GM12878 (cell line): ENCODE results near the gene FAM227A. TPM values are rescaled to one million over a fixed set of nuclear protein-coding genes. Genes with fewer than 3 reads are reported as not detected.

Source experiments
- ATAC-seq: fragments of 200-7000 bp; cut with Tn5 transposase; 3 replicates; pipeline ENCODE4 v1.9.1; 2020; ENCODE audit warnings: mild to moderate bottlenecking, moderate library complexity
- BruUV-seq: library from RNA; stranded (reverse); fragments of 400-500 nt; replicated peaks from 2 replicates; lab custom pipeline; 2021; lab: Mats Ljungman, UMichigan
- CTCF ChIA-PET: fragments of 300-600 bp; sonication (Branson Sonifier 250); formaldehyde crosslinking; extraction: SDS; loops from one replicate; lab custom pipeline; 2021; ENCODE audit warnings: inconsistent platforms; lab: Yijun Ruan, JAX
- POLR2A ChIA-PET: fragments of 350-600 bp; formaldehyde crosslinking; extraction: SDS; loops from one replicate; lab custom pipeline; 2021; ENCODE audit warnings: inconsistent platforms; lab: Charles Lee
- RAD21 ChIA-PET: fragments of 300-600 bp; sonication (Branson Sonifier 250); formaldehyde crosslinking; loops from one replicate; lab custom pipeline; 2023; ENCODE audit warnings: antibody characterized with exemption; ENCODE audit not compliant: unreplicated experiment; lab: Charles Lee
- SMC1A ChIA-PET: fragments of 300-600 bp; sonication (Branson Sonifier 250); formaldehyde crosslinking; loops from one replicate; lab custom pipeline; 2023; ENCODE audit not compliant: unreplicated experiment, uncharacterized antibody; lab: Charles Lee
- DNase-seq: peaks from one replicate; pipeline ENCODE4 v3.0.0-alpha.2; 2011; ENCODE audit warnings: low read depth, low spot score
- FAIRE-seq: peaks from 3 replicates; lab custom pipeline; 2011; peaks lifted over from hg19 to GRCh38; lab: Jason Lieb, UNC
- H2AFZ ChIP-seq: 2 replicates; pipeline ENCODE4 v1.6.0; 2011; ENCODE audit warnings: low read depth, low read length, control low read depth; ENCODE audit not compliant: control insufficient read depth
- H3K27ac ChIP-seq: 2 replicates; pipeline ENCODE4 v1.5.1; 2011; ENCODE audit warnings: control low read depth; ENCODE audit not compliant: control insufficient read depth, insufficient read depth
- H3K27me3 ChIP-seq, 2 experiments: replicated peaks in 1 of 2; 2 replicates each; pipeline versions ENCODE4 v1.6.0 to v1.6.1; 2011; ENCODE audit warnings: low read length in 1 of 2; ENCODE audit not compliant: control insufficient read depth in 2 of 2, insufficient read depth in 2 of 2
- H3K36me3 ChIP-seq, 2 experiments: 2 replicates each; pipeline ENCODE4 v1.5.1; 2011; ENCODE audit warnings: low read length in 1 of 2; ENCODE audit not compliant: control insufficient read depth in 2 of 2, insufficient read depth in 2 of 2
- H3K4me1 ChIP-seq: 2 replicates; pipeline ENCODE4 v1.6.1; 2011; ENCODE audit warnings: mild to moderate bottlenecking, low read length, moderate library complexity, mixed read lengths; ENCODE audit not compliant: control insufficient read depth, insufficient read depth
- H3K4me2 ChIP-seq: 2 replicates; pipeline ENCODE4 v1.6.0; 2011; ENCODE audit warnings: control low read depth; ENCODE audit not compliant: control insufficient read depth, insufficient read depth
- H3K4me3 ChIP-seq: fragments of 200-600 bp; sonication (generic); 2 replicates; pipeline ENCODE4 v1.5.1; 2016
- H3K79me2 ChIP-seq: 2 replicates; pipeline ENCODE4 v1.6.0; 2011; ENCODE audit warnings: low read length; ENCODE audit not compliant: control insufficient read depth, insufficient read depth
- H3K9ac ChIP-seq: 2 replicates; pipeline ENCODE4 v1.8.0; 2011; ENCODE audit warnings: low read length, control low read depth, mixed read lengths; ENCODE audit not compliant: control insufficient read depth, insufficient read depth
- H3K9me3 ChIP-seq: replicated peaks from 3 replicates; pipeline ENCODE4 v1.5.1; 2011; ENCODE audit warnings: mild to moderate bottlenecking, low read length; ENCODE audit not compliant: control insufficient read depth, insufficient read depth
- H4K20me1 ChIP-seq: 2 replicates; pipeline ENCODE4 v1.6.0; 2011; ENCODE audit not compliant: control insufficient read depth, insufficient read depth
- E2F8 ChIP-seq: fragments of 450-650 bp; IDR thresholded peaks from 2 replicates; pipeline ENCODE4 v1.6.1; 2018; ENCODE audit warnings: mild to moderate bottlenecking, low read depth, moderate library complexity; ENCODE audit not compliant: partially characterized antibody
- ELK1 ChIP-seq: IDR thresholded peaks from 2 replicates; pipeline ENCODE4 v1.6.1; 2012; ENCODE audit warnings: low read depth, low read length, improper control_type of control experiment
- KLF5 ChIP-seq: fragments of 450-650 bp; IDR thresholded peaks from 2 replicates; pipeline ENCODE4 v1.6.1; 2014; ENCODE audit warnings: mild to moderate bottlenecking; ENCODE audit not compliant: partially characterized antibody
- MTA3 ChIP-seq: IDR thresholded peaks from 2 replicates; pipeline ENCODE4 v1.6.1; 2012; ENCODE audit warnings: low read length, inconsistent platforms, borderline replicate concordance
- NFXL1 ChIP-seq: fragments of 450-650 bp; IDR thresholded peaks from 2 replicates; pipeline ENCODE4 v1.6.1; 2017; ENCODE audit warnings: antibody characterized with exemption, mild to moderate bottlenecking, borderline replicate concordance
- RCOR1 ChIP-seq: conservative IDR thresholded peaks from 2 replicates; pipeline ENCODE4 v1.6.1; 2012; ENCODE audit warnings: low read depth, low read length, improper control_type of control experiment
- SREBF2 ChIP-seq: IDR thresholded peaks from 2 replicates; pipeline ENCODE4 v1.6.1; 2012; ENCODE audit warnings: mild to moderate bottlenecking, low read length
- TCF7 ChIP-seq: IDR thresholded peaks from 2 replicates; pipeline ENCODE4 v1.6.1; 2014; ENCODE audit warnings: antibody characterized with exemption, borderline replicate concordance
- ZSCAN29 ChIP-seq: fragments of 450-650 bp; IDR thresholded peaks from 2 replicates; pipeline ENCODE4 v1.6.1; 2017; ENCODE audit warnings: mild to moderate bottlenecking, moderate library complexity
- WGBS: methylation state at CpG from one replicate; pipeline ENCODE4 v1.1.6; 2016; ENCODE audit warnings: low lambda C conversion rate; ENCODE audit not compliant: insufficient replicate concordance, insufficient coverage; ENCODE audit errors: missing lambda C conversion rate; 5-methylcytosine and 5-hydroxymethylcytosine counted together
- in situ Hi-C: fragments of 300-500 bp; cut with MboI; formaldehyde crosslinking; loops from 9 replicates; pipeline ENCODE4 v1.14.3; 2018; ENCODE audit warnings: mixed read lengths
- intact Hi-C: fragments of 100-400 bp; cut with micrococcal nuclease; formaldehyde crosslinking; loops from one replicate; pipeline ENCODE4 v1.14.2; 2022; ENCODE audit not compliant: unreplicated experiment
- polyA plus RNA-seq, 11 experiments: library from polyadenylated mRNA; depleted of rRNA in 4 of 11; unstranded in 6 of 11; stranded (reverse) in 5 of 11; fragments of >200 nt; fragmentation: Nextera tagmentation in 4 of 11; fragmentation: Illumina TruSeq in 1 of 11; extraction: Ambion mirVana in 4 of 11; extraction: Trizol in 1 of 11; gene quantifications; 1 replicate in 1 of 11; 2 replicates in 10 of 11; pipeline versions ENCODE4 v1.2.1 to v1.2.3, GENCODE V29; 2011 to 2016; ENCODE audit warnings: inconsistent platforms in 2 of 11, missing spikeins in 2 of 11, low read depth in 1 of 11
- total RNA-seq, 4 experiments: library from RNA; depleted of rRNA in 3 of 4; stranded (reverse); fragments of >200 nt in 3 of 4; fragmentation: Illumina TruSeq in 1 of 4; extraction: Trizol in 1 of 4; gene quantifications; 2 replicates each; pipeline versions ENCODE4 v1.2.1 to v1.2.3, GENCODE V29; 2013 to 2021
- TF ChIP-seq, protein P1 (sequence below): IDR thresholded peaks from 2 replicates; pipeline ENCODE4 v1.6.1; 2011; ENCODE audit warnings: mild to moderate bottlenecking, low read depth, low read length, moderate library complexity; ENCODE audit not compliant: insufficient replicate concordance
- TF ChIP-seq, protein P2 (sequence below): fragments of 450-650 bp; IDR thresholded peaks from 2 replicates; pipeline ENCODE4 v1.6.1; 2017; ENCODE audit warnings: borderline replicate concordance
- TF ChIP-seq, protein P3 (sequence below): IDR thresholded peaks from 2 replicates; pipeline ENCODE4 v1.6.1; 2011; ENCODE audit warnings: borderline replicate concordance, low read depth, mild to moderate bottlenecking, moderate library complexity, mixed read lengths, low read length; ENCODE audit not compliant: insufficient read depth; ENCODE audit errors: extremely low read length

Gene FAM227A
- total and polyA plus RNA-seq, 10 of the 15 experiments (the other 5 are each of a cell fraction or from before 2014, with no cell fraction given): 0.02 to 0.59 (median 0.25) TPM

GRCh38 chr22:38699784-38700183, 43.6 kb upstream of the FAM227A start:
- Histone ChIP-seq H3K79me2 (peaks cover 55% of the 10 kb centered on the region), H3K4me2 (peak overlapping the region; percentile 83), H2AFZ (no peak overlapping the region), H3K36me3 (0 out of 4 replicates have a peak, but pooled peaks cover 0 to 7% of the 10 kb centered on the region in 2 experiments), H3K4me1 (peaks cover 11% of the 10 kb centered on the region), H3K9me3 (no peaks in the 10 kb centered on the region), H3K27ac (peak overlapping the region; percentile 89), H3K9ac (peak overlapping the region; percentile 90), H4K20me1 (no peaks in the 10 kb centered on the region), H3K4me3 (peak overlapping the region; percentile 86), H3K27me3 (no peaks in the 10 kb centered on the region)
- intact Hi-C loops (loop anchor here (10.0 kb wide), 1 partner anchor 195 kb away; the partner anchor contains the start of gene DDX17), in situ Hi-C loops (no loop called here)
- FAIRE-seq: no peak
- ATAC-seq: no peak
- DNase-seq: no peak
- SMC1A ChIA-PET: interaction anchor here (1.1 to 7.6 kb wide), 8 partner anchors 8 to 58 kb away, joined by 3 to 54 read pairs (median 6); partner anchors contain the start of genes CBY1, FAM227A, GTPBP1 and TOMM22
- RAD21 ChIA-PET: interaction anchor here (1.4 to 5.3 kb wide), 3 partner anchors 8 to 18 kb away, joined by 3 to 30 read pairs (median 12); partner anchors contain the start of gene TOMM22
- 25% methylated on average over 6 of the region's 6 CpGs for WGBS
- CTCF ChIA-PET: interaction anchor here (1.1 to 4.4 kb wide), 3 partner anchors 8 to 648 kb away, joined by 3 to 45 read pairs (median 17); partner anchors contain the start of gene TOMM22
- TSS peak; percentile 85 for BruUV-seq
- POLR2A ChIA-PET: interaction anchor here (1.0 to 5.9 kb wide), 8 partner anchors 8 to 129 kb away, joined by 3 to 43 read pairs (median 4); partner anchors contain the start of genes DMC1, SUN2 and TOMM22
- TF ChIP-seq NFXL1 (no peak), E2F8 (no peak), RCOR1 (no peak), TCF7 (no peak), KLF5 (no peak), MTA3 (no peak), ZSCAN29 (no peak), SREBF2 (no peak), ELK1 (no peak)
- TF ChIP-seq, protein P1, sequence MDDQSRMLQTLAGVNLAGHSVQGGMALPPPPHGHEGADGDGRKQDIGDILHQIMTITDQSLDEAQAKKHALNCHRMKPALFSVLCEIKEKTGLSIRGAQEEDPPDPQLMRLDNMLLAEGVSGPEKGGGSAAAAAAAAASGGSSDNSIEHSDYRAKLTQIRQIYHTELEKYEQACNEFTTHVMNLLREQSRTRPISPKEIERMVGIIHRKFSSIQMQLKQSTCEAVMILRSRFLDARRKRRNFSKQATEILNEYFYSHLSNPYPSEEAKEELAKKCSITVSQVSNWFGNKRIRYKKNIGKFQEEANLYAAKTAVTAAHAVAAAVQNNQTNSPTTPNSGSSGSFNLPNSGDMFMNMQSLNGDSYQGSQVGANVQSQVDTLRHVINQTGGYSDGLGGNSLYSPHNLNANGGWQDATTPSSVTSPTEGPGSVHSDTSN: no peak
- TF ChIP-seq, protein P2, sequence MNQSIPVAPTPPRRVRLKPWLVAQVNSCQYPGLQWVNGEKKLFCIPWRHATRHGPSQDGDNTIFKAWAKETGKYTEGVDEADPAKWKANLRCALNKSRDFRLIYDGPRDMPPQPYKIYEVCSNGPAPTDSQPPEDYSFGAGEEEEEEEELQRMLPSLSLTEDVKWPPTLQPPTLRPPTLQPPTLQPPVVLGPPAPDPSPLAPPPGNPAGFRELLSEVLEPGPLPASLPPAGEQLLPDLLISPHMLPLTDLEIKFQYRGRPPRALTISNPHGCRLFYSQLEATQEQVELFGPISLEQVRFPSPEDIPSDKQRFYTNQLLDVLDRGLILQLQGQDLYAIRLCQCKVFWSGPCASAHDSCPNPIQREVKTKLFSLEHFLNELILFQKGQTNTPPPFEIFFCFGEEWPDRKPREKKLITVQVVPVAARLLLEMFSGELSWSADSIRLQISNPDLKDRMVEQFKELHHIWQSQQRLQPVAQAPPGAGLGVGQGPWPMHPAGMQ: no peak
- TF ChIP-seq, protein P3, sequence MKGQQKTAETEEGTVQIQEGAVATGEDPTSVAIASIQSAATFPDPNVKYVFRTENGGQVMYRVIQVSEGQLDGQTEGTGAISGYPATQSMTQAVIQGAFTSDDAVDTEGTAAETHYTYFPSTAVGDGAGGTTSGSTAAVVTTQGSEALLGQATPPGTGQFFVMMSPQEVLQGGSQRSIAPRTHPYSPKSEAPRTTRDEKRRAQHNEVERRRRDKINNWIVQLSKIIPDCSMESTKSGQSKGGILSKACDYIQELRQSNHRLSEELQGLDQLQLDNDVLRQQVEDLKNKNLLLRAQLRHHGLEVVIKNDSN: no peak
